T1000 (cell line): ENCODE results near the gene C17orf113.

ENCODE experiments used
- DNase-seq: peaks from one replicate; lab custom pipeline; 2025; ENCODE audit warnings: mixed read lengths; lab: John Stamatoyannopoulos, UW

C17orf113 gene

GRCh38 chr17:42050393-42051012 lies at the start of gene C17orf113:
Gene C17orf113 (minus strand): TSS chr17:42050601. CDS start chr17:42043376, 7,225 bp downstream.
- no peak for DNase-seq

GRCh38 chr17:42098730-42099399 lies 48.5 kb upstream of the C17orf113 start:
- no peak for DNase-seq

GRCh38 chr17:42097691-42098631 lies 47.6 kb upstream of the C17orf113 start, which contains the start of gene ZNF385C:
Gene ZNF385C (minus strand): TSS chr17:42098473. CDS start chr17:42063056, 35,417 bp downstream.
- DNase-seq = no peak

GRCh38 chr17:42096360-42097111 lies 46.1 kb upstream of the C17orf113 start:
- DNase-seq = no peak

GRCh38 chr17:42094375-42095069 lies 44.1 kb upstream of the C17orf113 start:
- DNase-seq = no peak

- no peak for DNase-seq
These were observed 42.5 kb upstream of the C17orf113 start for GRCh38 chr17:42092939-42093338.

GRCh38 chr17:42090964-42091790 lies 40.8 kb upstream of the C17orf113 start:
- no peak for DNase-seq

- DNase-seq = no peak
These were observed 38.3 kb upstream of the C17orf113 start for GRCh38 chr17:42088736-42089135.

- DNase-seq = no peak
These were observed 37.6 kb upstream of the C17orf113 start for GRCh38 chr17:42087736-42088705.

GRCh38 chr17:42087042-42087701 lies 36.8 kb upstream of the C17orf113 start:
- no peak for DNase-seq

GRCh38 chr17:42081516-42082129 lies 31.2 kb upstream of the C17orf113 start:
- no peak for DNase-seq

- DNase-seq = no peak
These were observed 29.1 kb upstream of the C17orf113 start for GRCh38 chr17:42079541-42079940.

GRCh38 chr17:42078396-42079043 lies 28.1 kb upstream of the C17orf113 start:
- no peak for DNase-seq

GRCh38 chr17:42077755-42078154 lies 27.4 kb upstream of the C17orf113 start:
- no peak for DNase-seq

GRCh38 chr17:42076797-42077559 lies 26.6 kb upstream of the C17orf113 start:
- DNase-seq = no peak

GRCh38 chr17:42075789-42076188 lies 25.4 kb upstream of the C17orf113 start:
- DNase-seq = no peak
